NT2/D1 (cell line): ENCODE results near the gene ZBTB16.

Experiments
- SUZ12 ChIP-seq: IDR thresholded peaks from 2 replicates; pipeline ENCODE4 v1.6.1; 2011; ENCODE audit not compliant: insufficient read length, insufficient read depth; ENCODE audit errors: extremely low read depth
- YY1 ChIP-seq: IDR thresholded peaks from 2 replicates; pipeline ENCODE4 v1.6.1; 2011; ENCODE audit not compliant: insufficient read length, insufficient read depth
- ZNF274 ChIP-seq: IDR thresholded peaks from 2 replicates; pipeline ENCODE4 v1.6.1; 2011; ENCODE audit warnings: mild to moderate bottlenecking, low read depth, low read length

GRCh38 chr11:114135737-114136151 is 76.2 kb downstream of the ZBTB16 start:
- TF ChIP-seq ZNF274 (no peak), SUZ12 (no peak), YY1 (no peak)
